T-helper 22 cell (primary cell): ENCODE results near the gene CIZ1.
"Not testable (repeated sequence)": the region's sequence is repeated elsewhere in the genome, so short reads cannot be mapped to it uniquely, and the experiment has no call there.

Source experiments
- DNase-seq: peaks from one replicate; pipeline ENCODE4 v3.0.0-alpha.2; 2020; ENCODE audit warnings: low read depth

CIZ1 gene

DNA sequence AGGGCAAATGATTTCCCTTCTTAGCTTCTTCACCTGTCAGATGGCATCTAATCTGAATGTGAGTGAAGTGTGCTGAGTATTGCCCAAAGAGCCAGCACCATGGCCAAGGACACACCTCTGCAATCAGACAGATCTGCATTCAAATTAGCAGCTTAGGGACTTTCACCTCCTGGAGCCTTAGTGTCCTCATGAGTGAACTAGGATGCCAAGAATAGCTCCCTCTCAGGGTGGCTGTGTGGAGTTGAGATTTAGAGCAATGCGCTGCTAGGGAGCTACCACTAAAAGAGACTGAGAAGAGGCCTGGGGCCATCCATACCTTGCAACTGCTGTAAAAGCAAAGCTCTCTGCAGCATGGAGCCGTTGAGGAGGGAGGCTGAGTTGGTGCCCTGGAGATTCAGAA, 1.4 kb downstream of the CIZ1 start:
- no peak for DNase-seq

DNA sequence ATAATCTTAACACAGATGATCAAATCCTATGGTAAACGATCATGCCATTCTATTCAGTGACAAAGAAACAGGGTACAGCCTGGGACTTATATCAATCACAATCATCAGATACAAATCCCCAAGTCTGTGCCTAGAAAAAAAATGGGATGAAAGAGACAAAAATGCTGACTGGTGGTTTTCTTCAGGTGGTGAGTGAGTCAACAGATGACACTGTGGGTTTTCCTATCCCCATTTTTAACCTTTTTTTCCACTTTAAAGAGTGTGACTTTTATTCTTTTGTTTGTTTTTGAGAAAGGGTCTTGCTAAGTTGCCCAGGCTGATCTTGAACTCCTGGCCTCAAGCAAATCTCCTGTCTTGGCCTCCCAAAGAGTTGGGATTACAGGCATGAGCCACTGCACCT, 3.2 kb downstream of the CIZ1 start:
- DNase-seq = no peak

DNA sequence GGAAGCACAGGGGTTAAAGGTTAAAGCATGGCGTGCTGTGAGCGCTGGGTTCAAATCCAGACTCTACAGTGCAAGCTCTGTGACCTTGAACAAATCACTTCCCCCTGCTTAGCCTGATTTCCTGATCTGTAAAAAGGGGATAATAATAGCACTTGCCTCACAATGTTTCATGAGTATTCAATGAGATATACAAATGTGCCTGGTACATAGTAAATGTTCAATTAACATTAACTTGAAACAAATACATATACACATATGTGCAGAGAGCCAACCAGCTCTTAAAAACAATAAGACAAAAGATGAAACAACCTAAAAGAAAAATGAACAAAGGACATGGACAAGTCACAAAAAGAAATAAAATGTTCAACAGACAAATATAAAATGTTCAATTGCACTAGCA, 4.0 kb downstream of the CIZ1 start:
- no peak for DNase-seq

GRCh38 chr9:128185979-128186965, 5.1 kb downstream of the CIZ1 start:
- no peak for DNase-seq

DNA sequence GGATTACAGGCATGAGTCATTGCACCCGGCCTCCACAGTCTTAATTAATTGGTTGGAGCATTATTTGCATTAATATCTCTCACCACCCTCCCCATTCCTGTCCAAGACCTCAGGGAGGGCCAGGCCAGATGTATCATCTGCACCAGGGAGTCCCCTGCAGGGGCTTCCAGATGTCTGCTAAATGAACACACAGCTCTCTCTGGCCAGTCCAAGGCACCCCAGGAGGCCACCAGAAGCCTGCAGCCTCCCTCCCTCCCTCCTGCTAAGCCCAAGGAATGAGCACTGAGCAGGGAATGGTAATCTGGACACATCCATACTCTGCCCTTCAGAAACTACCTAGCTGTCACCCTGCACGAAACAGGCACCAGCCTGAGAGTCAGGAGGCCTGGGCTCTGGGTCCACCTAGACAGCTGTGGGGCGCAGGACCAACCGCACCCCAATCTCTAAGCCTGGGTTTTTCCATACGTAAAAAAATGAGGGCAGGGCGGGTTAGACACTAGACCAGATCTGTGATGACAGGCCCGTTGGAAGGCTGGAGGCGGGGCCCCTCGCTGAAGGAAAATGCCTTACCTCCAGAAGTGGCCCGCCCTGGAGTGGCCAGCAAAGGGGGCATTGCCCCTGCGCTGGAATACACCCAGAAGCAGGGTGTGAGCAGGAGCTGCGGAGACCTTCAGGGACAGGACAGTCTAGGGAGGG, 8.3 kb downstream of the CIZ1 start:
- no peak for DNase-seq

DNA sequence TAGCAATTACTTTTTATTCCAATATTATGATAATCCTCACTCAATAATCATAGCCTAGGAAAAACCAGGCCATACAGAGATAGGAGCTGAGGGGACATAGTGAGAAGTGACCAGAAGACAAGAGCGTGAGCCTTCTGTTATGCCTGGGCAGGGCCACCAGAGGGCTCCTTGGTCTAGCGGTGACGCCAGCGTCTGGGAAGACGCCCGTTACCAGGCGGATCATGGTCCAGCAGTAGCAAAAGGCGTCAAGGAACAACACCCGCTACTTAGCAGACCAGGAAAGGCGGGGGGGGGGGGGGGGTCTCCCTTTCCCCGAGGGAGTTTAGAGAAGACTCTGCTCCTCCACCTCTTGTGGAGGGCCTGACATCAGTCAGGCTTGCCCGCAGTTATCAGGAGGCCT, 9.9 kb downstream of the CIZ1 start:
- DNase-seq = not testable (repeated sequence)

DNA sequence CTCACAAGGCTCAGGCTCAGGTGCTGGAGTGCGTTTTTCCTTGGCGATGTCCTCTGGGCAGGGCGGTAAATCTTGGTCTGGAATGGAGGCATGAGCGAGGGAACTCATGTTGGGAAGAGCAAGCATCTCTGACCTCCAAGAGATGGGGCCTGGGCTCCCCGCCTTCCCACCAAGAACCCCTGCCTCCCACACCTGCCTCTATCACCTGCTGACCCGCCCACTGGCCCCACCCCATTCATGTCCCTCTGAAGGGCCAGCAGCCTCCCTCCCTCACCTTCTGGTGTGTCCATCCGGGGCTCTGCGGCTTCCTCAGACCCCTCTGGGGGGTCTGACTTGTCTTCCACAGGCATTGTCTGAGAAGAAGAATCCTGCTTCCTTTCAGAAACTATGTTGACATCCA, 10.9 kb downstream of the CIZ1 start:
- DNase-seq = no peak

DNA sequence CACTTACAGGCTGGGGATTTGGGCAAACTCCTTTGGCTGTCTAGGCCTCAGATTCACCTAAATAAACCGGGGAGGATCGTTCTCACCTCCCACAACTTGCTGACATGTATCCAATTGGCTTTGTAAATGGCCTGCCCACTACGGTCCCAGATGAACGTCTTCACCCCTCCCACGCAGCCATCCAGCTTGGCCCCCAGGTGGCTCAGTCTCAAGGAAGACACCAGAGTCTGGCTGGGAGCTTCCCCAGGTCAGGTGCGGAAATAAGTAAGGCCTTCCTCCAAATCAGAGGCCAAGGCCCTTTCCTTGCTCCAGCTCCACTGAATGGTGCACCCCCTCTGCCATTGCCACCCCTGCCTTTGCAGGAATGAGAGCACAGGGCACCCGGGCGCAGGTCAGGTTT, 11.4 kb downstream of the CIZ1 start:
- DNase-seq = no peak

DNA sequence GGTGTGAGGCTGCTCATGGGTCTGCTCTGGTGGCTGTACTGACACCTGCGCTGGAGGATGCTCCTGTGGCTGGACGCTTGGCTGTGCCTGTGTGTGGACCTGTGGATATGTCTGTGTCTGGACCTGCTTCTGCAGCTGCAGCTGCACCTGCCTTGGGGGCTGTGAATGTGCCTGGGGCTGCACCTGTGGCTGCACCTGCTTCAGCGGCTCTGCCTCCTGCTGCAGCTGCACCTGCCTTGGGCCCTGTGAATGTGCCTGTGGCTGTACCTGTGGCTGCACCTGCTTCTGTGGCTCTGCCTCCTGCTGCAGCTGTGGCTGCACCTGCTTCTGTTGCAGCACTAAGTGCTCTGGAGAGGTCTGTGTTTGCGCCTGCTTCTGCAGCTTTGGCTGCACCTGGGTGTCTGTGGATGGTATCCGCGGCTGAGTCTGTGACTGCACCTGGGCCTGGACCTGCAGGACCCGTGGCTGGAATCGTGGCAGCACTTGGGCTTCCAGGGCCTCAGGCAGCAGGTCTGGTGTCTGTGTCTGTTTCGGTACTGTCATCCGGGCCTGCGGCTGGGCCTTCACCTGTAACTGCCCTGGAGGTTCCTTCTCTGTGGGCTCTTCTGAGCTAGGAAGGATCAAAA, 12.5 kb downstream of the CIZ1 start:
- DNase-seq = no peak

GRCh38 chr9:128175726-128176125, 15.6 kb downstream of the CIZ1 start:
- no peak for DNase-seq

GRCh38 chr9:128175102-128175563, 16.2 kb downstream of the CIZ1 start:
- no peak for DNase-seq

DNA sequence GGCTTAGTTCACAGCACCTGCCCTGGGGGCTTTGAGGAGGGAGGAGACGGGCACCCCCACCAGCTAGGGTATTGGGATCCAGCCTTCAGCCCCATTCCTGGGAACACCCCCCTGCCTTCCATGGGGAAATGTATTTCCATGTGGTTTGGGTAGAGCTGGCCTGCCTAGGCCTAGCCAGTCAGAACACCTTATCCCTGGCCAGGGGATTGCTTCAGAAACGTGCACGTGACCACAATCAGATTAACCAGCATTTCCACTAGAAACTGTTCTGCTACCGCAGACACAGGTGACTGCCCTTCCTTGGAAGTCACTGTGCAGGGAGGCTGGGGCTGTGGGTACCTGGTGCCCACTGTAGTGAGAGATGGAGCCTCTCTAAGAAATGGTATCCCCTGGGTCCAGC, 17.3 kb downstream of the CIZ1 start:
- DNase-seq = no peak

DNA sequence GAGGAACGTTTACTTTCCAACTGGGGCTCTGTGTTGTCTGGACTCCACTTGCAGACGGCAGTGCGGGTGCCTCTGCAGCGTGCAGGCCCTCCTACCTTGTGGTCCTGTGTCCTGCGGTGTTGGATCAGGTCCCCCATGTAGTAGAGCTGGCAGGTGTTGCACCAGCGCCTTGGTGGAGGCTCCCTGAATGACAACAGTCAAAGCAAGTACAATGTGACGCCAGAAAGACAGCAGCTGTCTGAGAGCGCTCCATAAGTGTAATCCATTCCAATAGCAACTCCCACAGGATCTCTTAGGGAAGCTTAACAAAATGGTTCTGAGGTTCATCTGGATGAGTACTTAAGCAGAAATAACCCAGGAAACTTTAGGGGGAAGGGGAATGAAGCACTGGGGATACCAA, 21.4 kb downstream of the CIZ1 start:
- DNase-seq = no peak

DNA sequence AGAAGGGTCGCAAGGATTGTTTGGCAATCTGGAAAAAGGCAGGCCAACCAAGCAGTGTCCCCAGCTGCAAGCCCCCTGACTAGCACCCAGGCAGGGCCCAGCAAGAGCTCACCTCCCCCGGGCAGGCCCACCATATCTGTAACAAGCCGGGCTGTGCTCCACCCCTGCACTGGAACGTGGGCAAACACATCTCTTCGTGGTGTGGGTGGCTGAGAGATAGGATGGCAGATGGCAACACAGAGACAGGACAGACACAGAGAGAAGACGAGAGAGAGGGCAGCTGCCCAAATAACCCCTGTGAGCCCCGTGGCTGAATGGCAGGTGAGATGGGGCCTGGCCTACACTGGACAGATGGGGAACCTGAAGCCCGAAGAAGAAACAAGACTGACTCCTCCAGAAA, 21.9 kb downstream of the CIZ1 start:
- DNase-seq = no peak

- no peak for DNase-seq
These were observed 22.6 kb downstream of the CIZ1 start for GRCh38 chr9:128168731-128169308.

DNA sequence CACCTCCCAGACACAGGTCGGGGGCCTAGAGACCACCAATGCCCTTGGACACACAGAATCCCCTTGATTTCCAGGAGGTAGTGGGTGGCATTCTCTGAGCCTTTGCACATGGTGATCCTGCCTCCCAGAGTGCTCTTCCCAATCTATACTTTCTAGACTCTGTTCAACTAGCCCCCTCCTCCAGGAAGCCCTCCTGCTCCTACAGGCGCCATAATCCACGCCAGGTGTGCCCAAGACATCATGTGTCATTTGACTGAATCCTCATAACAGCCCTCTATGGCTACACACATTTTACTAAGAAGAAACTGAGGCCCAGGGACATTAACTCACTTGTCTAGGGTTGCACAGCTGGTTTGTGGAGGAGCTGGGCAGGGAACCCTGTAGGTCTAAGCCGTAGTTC, 24.2 kb downstream of the CIZ1 start:
- no peak for DNase-seq

DNA sequence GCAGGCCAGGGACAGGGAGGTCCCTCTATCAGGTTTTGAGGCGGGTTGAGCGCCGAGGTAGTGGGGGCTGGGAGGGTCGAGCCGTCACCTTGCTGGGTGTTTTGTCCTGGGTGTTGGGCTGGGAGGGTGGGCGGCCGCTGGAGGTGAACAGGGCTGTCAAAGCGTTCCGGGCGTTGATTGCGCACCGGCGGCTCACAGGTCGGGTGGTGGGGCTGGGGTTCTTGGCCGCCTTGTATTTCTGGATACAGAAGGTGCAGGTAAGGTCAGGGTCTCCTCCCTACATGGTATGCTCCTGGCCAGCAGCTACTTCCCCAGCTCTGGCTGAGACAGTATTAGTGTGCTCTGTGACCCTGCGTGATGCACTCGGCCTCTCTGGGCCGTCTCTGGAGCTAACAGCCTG, 25.2 kb downstream of the CIZ1 start:
- DNase-seq = no peak

- no peak for DNase-seq
These were observed 27.0 kb downstream of the CIZ1 start for GRCh38 chr9:128164307-128164885.

GRCh38 chr9:128163523-128164306, 27.7 kb downstream of the CIZ1 start:
- no peak for DNase-seq

DNA sequence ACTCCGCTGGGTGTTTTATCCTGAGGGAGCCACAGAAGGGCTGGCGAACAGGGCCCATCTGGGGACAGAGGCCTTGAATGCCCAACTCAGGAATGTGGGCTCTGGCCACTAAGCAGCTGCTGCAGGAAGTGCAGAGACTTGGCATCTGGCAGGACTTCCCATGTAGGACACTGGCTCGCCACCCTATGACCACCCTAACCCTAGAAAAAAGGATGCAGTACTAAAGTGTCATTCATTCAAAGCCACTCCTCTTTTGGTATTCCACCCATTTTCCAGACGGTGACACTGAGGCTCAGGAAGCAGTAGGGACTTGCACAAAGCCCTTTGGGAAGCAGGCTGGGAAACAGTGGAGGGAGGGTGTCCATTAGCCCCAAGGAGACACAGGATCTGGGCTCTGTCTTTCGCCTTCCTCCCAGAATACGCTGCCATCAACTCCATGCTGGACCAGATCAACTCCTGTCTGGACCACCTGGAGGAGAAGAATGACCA, 28.3 kb downstream of the CIZ1 start:
- DNase-seq = no peak
